SK-N-SH treated with all-trans-retinoic acid at 6 μM for 48 hours (cell line): ENCODE measurements around the gene TRIP11.

Experiments used
- ATAC-seq: fragments of 200-7000 bp; cut with Tn5 transposase; 3 replicates; pipeline ENCODE4 v1.9.1; 2020; ENCODE audit warnings: mild to moderate bottlenecking, moderate library complexity
- BACH2 ChIP-seq: fragments of 250-450 bp; sonication (Bioruptor Pico); IDR thresholded peaks from 2 replicates; pipeline ENCODE4 v1.9.0; 2021; ENCODE audit warnings: mild to moderate bottlenecking, borderline replicate concordance
- CSDC2 ChIP-seq: fragments of 250-450 bp; sonication (Bioruptor Pico); IDR thresholded peaks from 2 replicates; pipeline ENCODE4 v1.5.0; 2020; ENCODE audit warnings: mild to moderate bottlenecking, moderate library complexity
- ESRRG ChIP-seq: fragments of 250-450 bp; sonication (Bioruptor Pico); IDR thresholded peaks from 2 replicates; pipeline ENCODE4 v1.6.1; 2021; ENCODE audit warnings: mild to moderate bottlenecking
- ISL1 ChIP-seq: fragments of 250-450 bp; sonication (Bioruptor Pico); IDR thresholded peaks from 2 replicates; pipeline ENCODE4 v2.1.2; 2022; ENCODE audit warnings: mild to moderate bottlenecking, moderate library complexity
- OSR1 ChIP-seq: fragments of 250-450 bp; sonication (Bioruptor Pico); IDR thresholded peaks from 2 replicates; pipeline ENCODE4 v1.8.0; 2022; ENCODE audit warnings: moderate library complexity, mild to moderate bottlenecking, inconsistent platforms
- PATZ1 ChIP-seq: fragments of 250-450 bp; sonication (Bioruptor Pico); IDR thresholded peaks from 2 replicates; pipeline ENCODE4 v1.8.0; 2020; ENCODE audit warnings: mild to moderate bottlenecking, moderate library complexity, borderline replicate concordance
- PPARA ChIP-seq: fragments of 250-450 bp; sonication (Bioruptor Pico); IDR thresholded peaks from 2 replicates; pipeline ENCODE4 v1.5.0; 2020; ENCODE audit warnings: mild to moderate bottlenecking, borderline replicate concordance
- RARB ChIP-seq: fragments of 250-450 bp; sonication (Bioruptor Pico); IDR thresholded peaks from 2 replicates; pipeline ENCODE4 v1.8.0; 2021; ENCODE audit warnings: mild to moderate bottlenecking, moderate library complexity
- SNAI2 ChIP-seq: fragments of 250-450 bp; sonication (Bioruptor Pico); IDR thresholded peaks from 2 replicates; pipeline ENCODE4 v1.5.0; 2020; ENCODE audit warnings: mild to moderate bottlenecking, moderate library complexity
- TOX ChIP-seq: fragments of 250-450 bp; sonication (Bioruptor Pico); IDR thresholded peaks from 2 replicates; pipeline ENCODE4 v1.8.0; 2021; ENCODE audit warnings: mild to moderate bottlenecking, moderate library complexity, borderline replicate concordance
- TSHZ2 ChIP-seq: fragments of 250-450 bp; sonication (Bioruptor Pico); IDR thresholded peaks from 2 replicates; pipeline ENCODE4 v1.5.0; 2020; ENCODE audit warnings: mild to moderate bottlenecking, moderate library complexity
- ZC3H10 ChIP-seq: fragments of 250-450 bp; sonication (Bioruptor Pico); IDR thresholded peaks from 2 replicates; pipeline ENCODE4 v1.5.1; 2021; ENCODE audit warnings: mild to moderate bottlenecking, moderate library complexity
- ZFP3 ChIP-seq: fragments of 250-450 bp; sonication (Bioruptor Pico); IDR thresholded peaks from 2 replicates; pipeline ENCODE4 v1.5.0; 2020; ENCODE audit warnings: mild to moderate bottlenecking, moderate library complexity
- ZNF565 ChIP-seq: fragments of 450-650 bp; formaldehyde crosslinking; conservative IDR thresholded peaks from 2 replicates; pipeline ENCODE4 v1.5.0; 2020; ENCODE audit warnings: low read depth, mild to moderate bottlenecking, moderate library complexity
- TF ChIP-seq, protein P1 (sequence below): fragments of 250-450 bp; sonication (Bioruptor Pico); IDR thresholded peaks from 2 replicates; pipeline ENCODE4 v1.5.1; 2021; ENCODE audit warnings: mild to moderate bottlenecking, moderate library complexity
- TF ChIP-seq, protein P2 (sequence below): fragments of 250-450 bp; sonication (Bioruptor Pico); IDR thresholded peaks from 2 replicates; pipeline ENCODE4 v1.5.1; 2020; ENCODE audit warnings: low read depth, mild to moderate bottlenecking, moderate library complexity
- TF ChIP-seq, protein P3 (sequence below): fragments of 250-450 bp; sonication (Bioruptor Pico); IDR thresholded peaks from 2 replicates; pipeline ENCODE4 v1.8.0; 2021; ENCODE audit warnings: low read depth, mild to moderate bottlenecking, moderate library complexity, borderline replicate concordance

TRIP11 gene

DNA sequence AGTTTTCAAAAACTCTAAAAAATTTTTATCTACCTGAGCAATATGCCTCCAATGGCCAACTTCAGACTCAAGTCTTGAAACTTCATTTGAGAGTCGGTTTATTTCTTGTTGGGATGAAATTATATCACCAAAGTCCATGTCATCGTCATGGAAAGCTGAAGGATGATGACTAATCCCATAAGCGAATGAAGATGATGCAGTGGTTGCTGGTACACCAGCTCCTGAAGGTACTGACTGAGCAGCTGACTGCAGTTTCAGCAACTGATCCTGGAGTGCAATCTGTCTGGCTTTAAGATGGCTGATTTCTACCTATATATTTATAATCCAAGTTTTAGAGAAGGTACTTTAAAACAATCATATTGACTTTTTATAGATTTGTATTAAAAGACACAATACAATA lies 18.3 kb downstream of the TRIP11 start (continued):
- TF ChIP-seq TSHZ2 (CRISPR knock-in tag) = no peak

DNA sequence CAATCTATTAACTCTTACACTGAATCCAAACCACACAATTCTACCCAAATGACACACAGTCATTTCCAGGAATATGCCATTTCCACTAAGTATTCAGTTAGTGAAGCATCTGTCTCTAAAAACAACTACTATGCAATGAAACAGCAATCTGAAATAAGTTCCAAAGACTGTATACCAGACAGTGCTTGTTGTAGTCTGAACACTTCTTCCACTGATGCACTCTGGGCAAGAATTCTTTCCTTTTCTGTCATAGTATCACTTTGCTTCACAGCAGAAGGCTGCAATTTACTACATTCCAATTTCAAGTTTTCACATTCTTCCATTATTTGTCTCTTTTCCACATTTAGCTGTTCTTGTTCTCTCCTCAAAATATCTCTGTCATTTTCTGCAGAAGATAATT lies 25.8 kb downstream of the TRIP11 start:
- TF ChIP-seq, protein P1, sequence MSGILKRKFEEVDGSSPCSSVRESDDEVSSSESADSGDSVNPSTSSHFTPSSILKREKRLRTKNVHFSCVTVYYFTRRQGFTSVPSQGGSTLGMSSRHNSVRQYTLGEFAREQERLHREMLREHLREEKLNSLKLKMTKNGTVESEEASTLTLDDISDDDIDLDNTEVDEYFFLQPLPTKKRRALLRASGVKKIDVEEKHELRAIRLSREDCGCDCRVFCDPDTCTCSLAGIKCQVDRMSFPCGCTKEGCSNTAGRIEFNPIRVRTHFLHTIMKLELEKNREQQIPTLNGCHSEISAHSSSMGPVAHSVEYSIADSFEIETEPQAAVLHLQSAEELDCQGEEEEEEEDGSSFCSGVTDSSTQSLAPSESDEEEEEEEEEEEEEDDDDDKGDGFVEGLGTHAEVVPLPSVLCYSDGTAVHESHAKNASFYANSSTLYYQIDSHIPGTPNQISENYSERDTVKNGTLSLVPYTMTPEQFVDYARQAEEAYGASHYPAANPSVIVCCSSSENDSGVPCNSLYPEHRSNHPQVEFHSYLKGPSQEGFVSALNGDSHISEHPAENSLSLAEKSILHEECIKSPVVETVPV (CRISPR knock-in tag) = no peak
- TF ChIP-seq, all 23 proteins: peak for 0
- ATAC-seq = no peak

GRCh38 chr14:92012121-92012748 lies 27.6 kb downstream of the TRIP11 start:
- TF ChIP-seq BACH2 (CRISPR knock-in tag) (no peak), ESRRG (CRISPR knock-in tag) (no peak), TOX (CRISPR knock-in tag) (no peak), PPARA (no peak), PATZ1 (CRISPR knock-in tag) (no peak), OSR1 (CRISPR knock-in tag) (no peak), SNAI2 (no peak), RARB (CRISPR knock-in tag) (no peak)
- TF ChIP-seq, protein P2, sequence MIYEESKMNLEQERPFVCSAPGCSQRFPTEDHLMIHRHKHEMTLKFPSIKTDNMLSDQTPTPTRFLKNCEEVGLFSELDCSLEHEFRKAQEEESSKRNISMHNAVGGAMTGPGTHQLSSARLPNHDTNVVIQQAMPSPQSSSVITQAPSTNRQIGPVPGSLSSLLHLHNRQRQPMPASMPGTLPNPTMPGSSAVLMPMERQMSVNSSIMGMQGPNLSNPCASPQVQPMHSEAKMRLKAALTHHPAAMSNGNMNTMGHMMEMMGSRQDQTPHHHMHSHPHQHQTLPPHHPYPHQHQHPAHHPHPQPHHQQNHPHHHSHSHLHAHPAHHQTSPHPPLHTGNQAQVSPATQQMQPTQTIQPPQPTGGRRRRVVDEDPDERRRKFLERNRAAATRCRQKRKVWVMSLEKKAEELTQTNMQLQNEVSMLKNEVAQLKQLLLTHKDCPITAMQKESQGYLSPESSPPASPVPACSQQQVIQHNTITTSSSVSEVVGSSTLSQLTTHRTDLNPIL (CRISPR knock-in tag) = no peak
- no peak for ATAC-seq

DNA sequence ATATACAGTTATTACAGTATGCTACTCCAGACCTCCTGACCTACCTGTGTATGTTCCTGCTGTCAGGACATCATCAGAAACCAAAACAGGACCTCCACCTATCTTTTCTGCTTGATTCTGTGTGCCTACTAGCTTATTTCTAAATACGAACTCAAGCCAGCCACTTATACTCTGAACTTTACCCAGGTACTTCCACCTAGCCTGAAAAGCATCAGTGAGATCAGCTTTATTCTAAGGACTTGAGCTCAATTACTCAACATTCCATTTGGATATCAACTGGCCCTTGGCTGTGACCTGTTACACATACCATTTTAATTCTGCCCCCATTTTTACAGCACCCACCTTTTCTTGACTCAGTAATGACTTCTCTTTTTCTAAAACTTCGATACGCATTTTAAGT lies 29.2 kb downstream of the TRIP11 start:
- TF ChIP-seq ZC3H10 (no peak), RARB (CRISPR knock-in tag) (no peak), ISL1 (CRISPR knock-in tag) (no peak), ZNF565 (CRISPR knock-in tag) (no peak), OSR1 (CRISPR knock-in tag) (no peak), CSDC2 (CRISPR knock-in tag) (no peak), TOX (CRISPR knock-in tag) (no peak), BACH2 (CRISPR knock-in tag) (no peak), SNAI2 (no peak), TSHZ2 (CRISPR knock-in tag) (no peak), ZFP3 (CRISPR knock-in tag) (no peak), ESRRG (CRISPR knock-in tag) (no peak)
- TF ChIP-seq, protein P1 (CRISPR knock-in tag) = no peak
- TF ChIP-seq, protein P2 (CRISPR knock-in tag) = no peak
- TF ChIP-seq, protein P3, sequence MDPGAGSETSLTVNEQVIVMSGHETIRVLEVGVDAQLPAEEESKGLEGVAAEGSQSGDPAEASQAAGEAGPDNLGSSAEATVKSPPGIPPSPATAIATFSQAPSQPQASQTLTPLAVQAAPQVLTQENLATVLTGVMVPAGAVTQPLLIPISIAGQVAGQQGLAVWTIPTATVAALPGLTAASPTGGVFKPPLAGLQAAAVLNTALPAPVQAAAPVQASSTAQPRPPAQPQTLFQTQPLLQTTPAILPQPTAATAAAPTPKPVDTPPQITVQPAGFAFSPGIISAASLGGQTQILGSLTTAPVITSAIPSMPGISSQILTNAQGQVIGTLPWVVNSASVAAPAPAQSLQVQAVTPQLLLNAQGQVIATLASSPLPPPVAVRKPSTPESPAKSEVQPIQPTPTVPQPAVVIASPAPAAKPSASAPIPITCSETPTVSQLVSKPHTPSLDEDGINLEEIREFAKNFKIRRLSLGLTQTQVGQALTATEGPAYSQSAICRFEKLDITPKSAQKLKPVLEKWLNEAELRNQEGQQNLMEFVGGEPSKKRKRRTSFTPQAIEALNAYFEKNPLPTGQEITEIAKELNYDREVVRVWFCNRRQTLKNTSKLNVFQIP (CRISPR knock-in tag) = no peak
- TF ChIP-seq, all 23 proteins: peak for 0
- ATAC-seq = no peak
